ENCODE measurements around the gene STAT6.
A peak's percentile ranks its signal among the peaks of the same experiment; 100 is the strongest.

Gene STAT6

DNA sequence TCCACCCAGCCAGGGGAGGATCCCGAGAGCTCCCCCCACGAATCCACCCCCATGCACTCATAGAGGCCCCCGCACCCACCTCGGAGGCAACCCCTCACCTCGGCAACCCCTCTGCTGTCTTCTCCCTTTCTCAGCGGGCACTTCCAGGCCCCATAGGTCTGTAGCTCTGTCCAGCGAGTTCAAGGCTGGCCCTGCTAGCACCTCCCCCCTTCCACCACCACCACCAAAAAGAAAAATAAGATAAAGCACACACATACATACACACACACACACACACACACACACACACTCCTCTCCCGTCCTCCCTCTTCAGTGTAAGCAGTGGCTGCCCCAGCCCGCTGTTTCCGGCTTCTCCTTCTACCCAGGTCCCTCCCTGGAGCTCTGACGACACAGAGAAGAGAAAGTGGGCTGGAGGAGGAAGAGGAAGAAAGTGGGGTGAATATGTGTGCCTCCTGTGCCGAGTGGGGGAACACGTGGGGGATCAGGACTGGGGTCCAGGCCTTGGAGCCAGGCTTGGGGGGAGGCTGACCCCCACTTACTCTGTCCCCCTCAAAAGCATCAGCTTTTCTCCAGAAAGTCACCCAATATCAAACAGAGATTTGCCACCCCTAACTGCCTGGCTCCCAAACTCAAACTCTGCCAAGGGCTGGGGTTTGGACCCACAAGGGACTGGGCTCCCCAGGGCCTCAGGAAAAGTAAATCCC is at the start of gene STAT6:
Gene STAT6 (minus strand): TSS at position 332 of the 704 bp plus-strand sequence. CDS start 3,084 bp downstream, outside the sequence.
- DNase-seq (ENCODE audit: low read depth in 2 of 2, low spot score in 1 of 2), result peak; percentile 62 to 74

DNA sequence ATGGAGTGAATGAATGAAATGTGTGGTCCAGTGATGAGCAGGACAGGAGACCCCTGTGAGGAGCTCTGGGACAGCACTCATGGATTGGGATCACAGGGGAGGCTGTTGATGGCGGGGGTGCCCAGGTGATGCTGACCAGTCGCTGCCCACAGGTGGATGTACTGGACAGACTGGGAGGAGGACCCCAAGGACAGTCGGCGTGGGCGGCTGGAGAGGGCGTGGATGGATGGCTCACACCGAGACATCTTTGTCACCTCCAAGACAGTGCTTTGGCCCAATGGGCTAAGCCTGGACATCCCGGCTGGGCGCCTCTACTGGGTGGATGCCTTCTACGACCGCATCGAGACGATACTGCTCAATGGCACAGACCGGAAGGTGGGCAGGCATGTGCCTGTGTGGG is 49.6 kb upstream of the STAT6 start:
- DNase-seq (ENCODE audit: low read depth in 2 of 2, low spot score in 1 of 2), result no peak

- DNase-seq (ENCODE audit: low read depth in 2 of 2, low spot score in 1 of 2), result no peak
These were observed 48.9 kb upstream of the STAT6 start for GRCh38 chr12:57160040-57160439.

DNA sequence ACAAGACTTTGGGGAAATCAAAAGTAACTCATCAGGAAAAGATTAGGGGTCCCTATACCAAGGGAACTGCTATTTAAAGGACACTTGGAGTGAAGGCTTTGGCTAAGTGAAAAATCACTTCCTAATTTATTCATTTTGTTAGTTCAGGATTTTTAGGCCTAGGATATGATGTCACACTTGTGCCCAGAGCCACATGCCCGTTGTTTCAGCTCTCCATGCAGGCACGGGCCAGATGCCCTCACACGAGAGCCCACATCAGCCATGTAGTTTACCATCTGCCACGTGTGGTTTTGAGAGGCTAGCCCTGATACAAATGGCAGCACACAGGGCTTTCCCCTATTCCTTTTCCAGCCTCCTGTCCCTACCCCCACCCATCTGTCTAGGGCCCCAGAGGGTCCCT is 48.1 kb upstream of the STAT6 start:
- no peak for DNase-seq (ENCODE audit: low read depth in 2 of 2, low spot score in 1 of 2)

DNA sequence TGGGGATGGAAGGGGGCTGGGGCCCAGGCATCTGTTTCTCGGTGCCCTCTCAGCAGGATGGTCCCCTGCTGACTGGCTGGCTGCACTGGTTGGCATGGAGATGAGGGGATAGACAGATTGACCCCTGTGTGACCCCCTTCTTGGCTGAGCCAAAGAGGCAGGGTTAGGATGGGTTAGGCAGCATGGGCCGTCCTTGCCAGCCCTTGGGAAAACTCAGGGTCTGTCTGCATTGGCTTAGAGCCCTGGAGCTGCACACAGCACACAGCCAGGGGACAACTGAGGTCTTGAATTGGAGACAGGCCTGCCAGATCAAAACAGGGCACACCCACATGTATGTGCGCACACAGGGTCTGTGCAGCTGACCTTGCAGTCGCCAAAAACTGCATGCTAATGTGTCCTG is 47.5 kb upstream of the STAT6 start:
- no peak for DNase-seq (ENCODE audit: low read depth in 2 of 2, low spot score in 1 of 2)

- DNase-seq (ENCODE audit: low read depth in 2 of 2, low spot score in 1 of 2), result no peak
These were observed 47.0 kb upstream of the STAT6 start for GRCh38 chr12:57158186-57158585.

DNA sequence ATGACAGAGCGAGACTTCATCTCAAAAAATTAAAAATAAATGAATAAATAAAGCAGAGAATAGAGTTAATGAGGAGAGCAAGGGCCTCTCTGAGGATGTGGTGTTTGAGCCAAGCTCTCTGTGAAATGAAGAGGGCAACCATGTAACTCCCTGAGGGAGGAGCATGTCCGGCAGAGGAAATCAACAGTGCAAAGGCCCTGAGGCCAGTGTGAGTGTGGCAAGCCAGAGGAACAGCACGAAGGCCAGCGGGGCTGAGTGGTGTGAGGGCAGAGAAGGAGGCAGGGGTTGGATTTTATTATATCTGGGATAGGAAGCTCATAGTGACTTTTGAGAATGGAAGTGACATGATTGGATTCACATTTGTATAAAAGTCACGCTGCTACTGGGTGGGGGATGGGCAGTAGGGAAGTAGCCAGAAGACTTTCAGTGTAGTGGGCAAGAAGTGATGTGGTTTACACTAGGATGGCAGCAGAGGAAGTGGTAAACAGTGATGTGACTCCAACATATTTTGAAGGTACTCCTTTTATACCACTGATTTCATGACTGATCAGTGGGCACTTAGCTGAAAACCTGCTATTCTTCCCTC is 46.5 kb upstream of the STAT6 start:
- no peak for DNase-seq (ENCODE audit: low read depth in 2 of 2, low spot score in 1 of 2)

- no peak for DNase-seq (ENCODE audit: low read depth in 2 of 2, low spot score in 1 of 2)
These were observed 45.7 kb upstream of the STAT6 start for GRCh38 chr12:57156701-57157403.

DNA sequence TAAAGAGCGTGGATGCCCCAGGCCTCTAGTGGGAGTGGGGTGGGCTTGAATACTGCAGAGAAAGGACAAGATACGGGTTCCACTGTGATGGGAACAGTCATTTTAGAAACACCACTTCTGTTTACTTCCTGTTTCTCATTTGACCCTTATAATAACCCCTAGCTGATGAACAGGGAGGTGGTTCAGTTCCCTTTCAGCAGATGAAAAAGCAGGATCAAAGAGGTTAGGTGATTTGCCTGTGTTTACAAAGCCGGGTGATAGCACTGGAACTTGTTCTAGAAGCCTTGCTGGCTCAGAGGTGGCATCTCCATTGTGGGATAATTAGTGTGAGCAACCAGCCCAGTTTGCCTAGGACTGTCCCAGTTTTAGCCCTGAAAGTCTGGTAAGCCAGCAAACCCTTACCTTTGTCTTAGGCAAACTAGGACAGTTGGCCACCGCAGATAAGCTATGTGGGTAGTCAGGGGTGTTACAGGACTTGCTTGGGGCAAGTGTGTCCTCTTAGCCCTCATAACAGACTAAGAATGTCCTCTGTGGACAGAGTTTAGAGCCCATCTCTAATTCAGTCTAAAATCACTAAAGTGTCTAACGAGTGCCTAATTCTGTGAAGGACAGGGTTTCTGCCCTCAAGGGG is 43.8 kb upstream of the STAT6 start:
- DNase-seq (ENCODE audit: low read depth in 2 of 2, low spot score in 1 of 2), result no peak

DNA sequence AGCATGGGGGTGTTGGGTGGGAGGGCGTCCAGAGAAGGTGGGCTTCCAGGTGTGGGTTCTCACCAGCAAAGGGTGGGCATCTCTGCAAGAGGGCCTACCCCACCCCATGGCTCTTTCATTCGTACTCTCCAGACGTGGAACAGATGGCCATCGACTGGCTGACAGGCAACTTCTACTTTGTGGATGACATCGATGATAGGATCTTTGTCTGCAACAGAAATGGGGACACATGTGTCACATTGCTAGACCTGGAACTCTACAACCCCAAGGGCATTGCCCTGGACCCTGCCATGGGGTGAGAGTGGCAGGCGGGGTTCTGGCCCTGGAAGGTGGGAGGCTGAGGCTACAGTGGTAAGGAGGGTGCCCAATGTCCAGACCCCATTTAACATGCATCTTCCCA is 42.9 kb upstream of the STAT6 start:
- no peak for DNase-seq (ENCODE audit: low read depth in 2 of 2, low spot score in 1 of 2)

GRCh38 chr12:57153415-57153997 is 42.3 kb upstream of the STAT6 start:
- no peak for DNase-seq (ENCODE audit: low read depth in 2 of 2, low spot score in 1 of 2)

- DNase-seq (ENCODE audit: low read depth in 2 of 2, low spot score in 1 of 2), result no peak
These were observed 41.5 kb upstream of the STAT6 start for GRCh38 chr12:57152639-57153038.

GRCh38 chr12:57151741-57152630 is 40.8 kb upstream of the STAT6 start:
- no peak for DNase-seq (ENCODE audit: low read depth in 2 of 2, low spot score in 1 of 2)

DNA sequence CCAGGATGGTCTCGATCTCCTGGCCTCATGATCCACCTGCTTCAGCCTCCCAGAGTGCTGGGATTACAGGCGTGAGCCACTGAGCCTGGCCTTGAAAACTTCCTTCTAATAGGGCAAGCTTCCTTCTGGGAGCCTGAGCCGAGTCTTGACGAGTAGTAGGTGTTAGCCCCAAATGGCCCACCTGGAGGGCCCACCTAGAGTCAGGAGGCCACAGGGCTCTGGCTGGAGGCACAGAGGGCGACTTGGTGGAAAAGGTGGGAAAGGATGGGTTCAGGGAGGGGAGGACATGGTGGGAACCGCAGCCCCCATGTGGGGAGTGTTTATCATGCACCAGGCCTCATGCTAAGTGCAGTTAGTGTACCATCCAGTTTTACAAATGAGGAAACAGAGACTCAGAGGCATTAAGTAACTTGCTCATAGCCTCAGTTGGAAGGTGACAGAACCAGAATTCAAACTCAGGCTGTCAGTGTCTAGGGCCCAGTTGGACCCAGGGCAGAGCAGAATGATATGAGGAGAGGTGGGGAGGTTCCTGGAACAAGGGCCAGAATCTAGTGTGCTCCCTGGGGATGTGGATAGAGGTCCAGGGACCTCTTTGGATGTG is 39.3 kb upstream of the STAT6 start:
- no peak for DNase-seq (ENCODE audit: low read depth in 2 of 2, low spot score in 1 of 2)

DNA sequence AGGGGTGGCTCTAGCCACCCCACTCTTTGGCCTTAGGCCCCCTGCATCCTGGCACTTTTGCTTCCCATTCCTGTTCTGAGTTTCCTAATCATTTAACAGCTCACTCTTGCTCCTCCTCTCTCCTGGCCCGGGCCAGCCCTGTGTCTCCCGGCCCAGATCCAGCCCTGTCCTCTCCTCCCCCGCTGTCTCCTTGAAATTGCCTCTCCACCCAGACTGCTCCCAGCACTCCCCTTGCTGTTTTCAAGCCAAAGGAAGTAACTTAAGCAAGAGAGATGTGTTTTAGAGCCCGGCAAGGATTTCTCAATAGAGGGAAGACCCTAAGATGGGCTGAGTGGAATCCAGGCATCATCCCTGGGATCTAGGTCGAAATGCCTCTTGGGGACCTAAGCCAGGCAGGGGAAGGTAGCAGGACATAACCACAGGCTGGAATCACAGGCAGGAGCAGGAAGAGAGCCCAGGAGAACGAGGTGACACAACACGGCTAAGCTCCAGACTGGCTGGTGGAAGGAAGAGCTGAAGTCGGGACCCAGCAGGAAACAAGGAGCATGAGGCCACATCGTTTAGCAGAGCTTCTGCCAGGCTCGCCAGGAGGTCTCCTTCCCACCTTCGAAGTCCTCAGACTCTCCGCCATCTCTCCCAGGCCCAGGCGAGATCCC is 38.2 kb upstream of the STAT6 start:
- no peak for DNase-seq (ENCODE audit: low read depth in 2 of 2, low spot score in 1 of 2)

DNA sequence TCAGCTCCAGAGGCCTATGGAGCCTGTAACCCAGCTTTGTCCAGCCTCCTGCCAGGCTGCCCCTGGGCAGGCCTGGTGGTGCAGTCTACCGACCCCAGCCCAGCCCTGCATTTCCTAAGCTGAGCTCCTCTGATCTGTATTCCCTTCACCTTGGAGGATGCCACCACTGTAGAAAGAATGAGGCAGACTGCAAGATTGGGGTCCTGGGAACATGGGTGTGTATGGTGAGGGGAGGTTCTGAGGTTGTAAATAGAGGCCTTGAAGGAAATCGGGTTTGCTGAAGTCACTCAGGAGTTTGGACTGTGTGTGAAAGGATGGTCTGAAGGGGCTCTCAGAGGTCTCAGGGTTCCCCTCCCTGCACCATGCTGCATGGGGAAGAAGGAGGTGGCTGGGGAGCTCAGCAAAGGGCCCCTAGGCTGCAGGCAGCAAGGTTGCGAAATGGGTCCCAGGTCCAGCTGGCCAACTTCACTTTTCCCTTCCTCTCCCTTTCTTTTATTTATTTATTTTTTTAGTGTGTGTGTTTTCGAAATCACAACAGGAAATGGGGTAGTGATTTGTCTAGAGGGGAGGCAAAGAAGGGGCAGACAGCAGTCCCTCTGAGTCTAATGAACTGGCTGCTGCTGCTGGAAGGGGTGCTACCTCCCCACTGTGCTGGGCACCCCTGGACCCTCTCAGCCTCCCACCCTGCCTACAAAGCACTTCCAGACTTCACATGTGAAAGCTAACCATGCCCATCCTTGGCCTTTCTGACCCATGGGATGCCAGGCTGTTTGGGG is 37.5 kb upstream of the STAT6 start:
- DNase-seq (ENCODE audit: low read depth in 2 of 2, low spot score in 1 of 2), result no peak

DNA sequence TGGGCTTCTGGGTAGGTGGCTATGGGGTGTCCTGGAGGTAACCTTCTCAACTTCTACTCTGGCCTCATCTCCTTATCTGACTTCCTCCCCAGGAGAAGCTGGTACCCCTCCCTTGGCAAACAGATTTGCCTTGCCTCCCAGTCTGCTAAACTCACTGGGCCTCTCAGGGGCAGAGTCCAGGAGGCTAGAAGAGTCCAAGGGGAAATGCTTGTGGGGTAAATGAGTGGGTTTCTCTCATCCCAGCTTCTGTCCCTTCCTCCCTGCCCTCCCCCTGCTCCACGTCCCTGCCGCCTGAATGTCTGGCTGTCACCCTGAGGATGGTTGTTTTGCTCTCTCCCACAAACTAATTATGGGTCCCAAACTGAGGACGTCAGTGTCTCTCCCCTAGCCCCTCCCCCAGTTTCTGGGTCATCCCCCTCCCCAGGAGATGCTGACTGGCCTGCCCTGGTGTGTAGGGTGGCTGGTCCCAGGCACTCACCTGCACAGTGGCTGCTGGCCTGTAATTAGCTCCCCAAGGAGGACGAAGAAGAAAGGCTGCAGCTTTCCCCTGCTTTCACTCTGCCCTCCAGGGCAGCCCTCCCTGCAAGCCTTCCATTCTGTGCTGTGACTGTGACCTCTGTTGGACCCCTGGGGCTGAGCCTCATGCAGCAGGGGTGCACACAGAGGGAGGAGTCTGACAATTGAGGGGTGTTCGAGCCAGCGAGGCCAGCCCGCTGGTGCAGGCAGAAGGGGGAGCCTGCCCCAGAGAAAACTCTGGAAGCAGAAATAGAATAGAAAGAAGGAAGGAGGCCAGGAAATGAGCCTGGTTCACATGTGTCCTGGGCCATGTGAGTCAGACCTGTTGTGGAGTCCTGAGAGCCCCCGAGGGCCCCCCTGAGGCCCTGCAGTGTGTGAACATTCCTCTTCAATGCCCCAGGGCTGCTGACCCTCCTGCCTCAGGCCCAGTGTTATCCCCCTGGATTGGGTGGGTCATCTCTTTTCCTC is 36.1 kb upstream of the STAT6 start, which contains the start of gene LRP1-AS:
Gene LRP1-AS (minus strand): TSS at position 659 of the 984 bp plus-strand sequence.
- no peak for DNase-seq (ENCODE audit: low read depth in 2 of 2, low spot score in 1 of 2)

DNA sequence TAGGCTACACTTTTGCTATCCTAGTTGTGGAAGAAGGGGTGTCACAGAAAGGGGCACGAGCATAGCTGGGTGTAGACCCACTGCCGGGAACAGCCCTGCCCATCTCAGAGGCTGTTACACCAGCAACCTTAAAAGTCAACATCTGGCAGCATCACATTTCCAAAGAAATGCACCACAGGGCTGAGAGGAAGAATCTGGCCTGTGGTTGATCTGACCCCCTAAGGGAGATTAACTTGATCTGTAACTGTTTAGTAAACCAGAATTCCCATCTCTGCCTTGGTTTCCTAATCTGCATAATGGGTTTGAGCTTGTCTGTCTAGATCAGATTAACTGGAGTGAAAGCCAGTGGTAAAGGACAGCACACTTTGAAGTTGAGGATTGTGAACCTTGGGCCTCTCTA is 34.9 kb upstream of the STAT6 start:
- DNase-seq (ENCODE audit: low read depth in 2 of 2, low spot score in 1 of 2), result no peak
